Neuronal stem cell (in vitro differentiated cells): ENCODE results near the gene INSR.

Experiments used
- DNase-seq: peaks from one replicate; pipeline ENCODE4 v3.0.0-alpha.2; 2013; ENCODE audit warnings: low spot score
- H2AFZ ChIP-seq: one replicate; pipeline ENCODE4 v1.6.1; 2013; ENCODE audit warnings: mild to moderate bottlenecking, low read length, inconsistent platforms
- H2AK5ac ChIP-seq: 2 replicates; pipeline ENCODE4 v1.6.1; 2013; ENCODE audit warnings: low read depth, mild to moderate bottlenecking, inconsistent platforms, low read length, moderate library complexity, mixed read lengths
- H2BK120ac ChIP-seq: 2 replicates; pipeline ENCODE4 v1.6.1; 2013; ENCODE audit warnings: low read depth, mild to moderate bottlenecking, inconsistent platforms, low read length, moderate library complexity, mixed read lengths
- H2BK12ac ChIP-seq: one replicate; pipeline ENCODE4 v1.6.1; 2013; ENCODE audit warnings: low read length, inconsistent platforms
- H2BK15ac ChIP-seq: 2 replicates; pipeline ENCODE4 v1.6.1; 2013; ENCODE audit warnings: mild to moderate bottlenecking, low read length, inconsistent platforms, mixed read lengths
- H2BK5ac ChIP-seq: one replicate; pipeline ENCODE4 v1.6.1; 2013; ENCODE audit warnings: inconsistent platforms, mild to moderate bottlenecking, low read length, moderate library complexity
- H3K14ac ChIP-seq: one replicate; pipeline ENCODE4 v1.6.1; 2013; ENCODE audit warnings: low read length, inconsistent platforms
- H3K18ac ChIP-seq: 2 replicates; pipeline ENCODE4 v1.6.1; 2013; ENCODE audit warnings: low read length, inconsistent platforms
- H3K23ac ChIP-seq: 2 replicates; pipeline ENCODE4 v1.6.1; 2013; ENCODE audit warnings: low read depth, mild to moderate bottlenecking, mixed read lengths, low read length, inconsistent platforms; ENCODE audit not compliant: poor library complexity
- H3K27ac ChIP-seq: replicated peaks from 3 replicates; pipeline ENCODE4 v1.5.1; 2013; ENCODE audit warnings: low read length, inconsistent platforms
- H3K27me3 ChIP-seq, 3 experiments: 2 replicates each; pipeline ENCODE4 v1.6.1; 2013; ENCODE audit warnings: low read length in 3 of 3, mild to moderate bottlenecking in 2 of 3, inconsistent platforms in 1 of 3, low read depth in 1 of 3, mixed read lengths in 1 of 3, moderate library complexity in 1 of 3; ENCODE audit not compliant: control insufficient read depth in 3 of 3, insufficient read depth in 3 of 3
- H3K36me3 ChIP-seq, 2 donors: replicated peaks in 1 of 2; 2 replicates each; pipeline ENCODE4 v1.6.1; 2013; ENCODE audit warnings: low read length in 2 of 2; ENCODE audit not compliant: control insufficient read depth in 2 of 2, insufficient read depth in 2 of 2
- H3K4ac ChIP-seq: 2 replicates; pipeline ENCODE4 v1.6.1; 2013; ENCODE audit warnings: inconsistent platforms, mild to moderate bottlenecking, low read length, moderate library complexity
- H3K4me1 ChIP-seq, 2 donors: 1 replicate in 1 of 2; 2 replicates in 1 of 2; pipeline ENCODE4 v1.6.1; 2013; ENCODE audit warnings: low read length in 2 of 2, low read depth in 1 of 2; ENCODE audit not compliant: control insufficient read depth in 2 of 2, insufficient read depth in 1 of 2
- H3K4me2 ChIP-seq: one replicate; pipeline ENCODE4 v1.6.1; 2013; ENCODE audit warnings: mild to moderate bottlenecking, low read length, inconsistent platforms; ENCODE audit not compliant: insufficient read depth, poor library complexity, severe bottlenecking
- H3K4me3 ChIP-seq, 2 donors: 2 replicates each; pipeline ENCODE4 v1.5.1; 2013; ENCODE audit warnings: low read length in 2 of 2, mild to moderate bottlenecking in 2 of 2, inconsistent platforms in 1 of 2, moderate library complexity in 1 of 2
- H3K79me1 ChIP-seq: one replicate; pipeline ENCODE4 v1.6.1; 2013; ENCODE audit warnings: low read depth, mild to moderate bottlenecking, inconsistent platforms, low read length, moderate library complexity
- H3K9ac ChIP-seq: one replicate; pipeline ENCODE4 v1.6.1; 2013; ENCODE audit warnings: mild to moderate bottlenecking, low read depth, low read length, inconsistent platforms; ENCODE audit not compliant: poor library complexity
- H3K9me3 ChIP-seq, 2 donors: replicated peaks in 1 of 2; 2 replicates each; pipeline versions ENCODE3 to v1.6.1; 2013; ENCODE audit warnings: low read length in 2 of 2, mild to moderate bottlenecking in 2 of 2, inconsistent platforms in 1 of 2, low read depth in 1 of 2, mixed read lengths in 1 of 2, moderate library complexity in 1 of 2; ENCODE audit not compliant: control insufficient read depth in 2 of 2, insufficient read depth in 1 of 2
- H4K8ac ChIP-seq: one replicate; pipeline ENCODE4 v1.6.1; 2013; ENCODE audit warnings: low read depth, mild to moderate bottlenecking, inconsistent platforms, low read length, moderate library complexity
- H4K91ac ChIP-seq: one replicate; pipeline ENCODE4 v1.6.1; 2013; ENCODE audit warnings: low read length, low read depth, mild to moderate bottlenecking, inconsistent platforms; ENCODE audit not compliant: poor library complexity
- WGBS, 2 donors: extraction: QIAGEN DNeasy Blood & Tissue Kit; methylation state at CpG; one replicate each; pipeline ENCODE4 v1.1.7; 2013; ENCODE audit warnings: missing lambda C conversion rate in 2 of 2, mixed read lengths in 1 of 2; ENCODE audit not compliant: insufficient read length in 2 of 2, insufficient replicate concordance in 1 of 2; ENCODE audit errors: extremely low coverage in 2 of 2; 5-methylcytosine and 5-hydroxymethylcytosine counted together

INSR gene

DNA sequence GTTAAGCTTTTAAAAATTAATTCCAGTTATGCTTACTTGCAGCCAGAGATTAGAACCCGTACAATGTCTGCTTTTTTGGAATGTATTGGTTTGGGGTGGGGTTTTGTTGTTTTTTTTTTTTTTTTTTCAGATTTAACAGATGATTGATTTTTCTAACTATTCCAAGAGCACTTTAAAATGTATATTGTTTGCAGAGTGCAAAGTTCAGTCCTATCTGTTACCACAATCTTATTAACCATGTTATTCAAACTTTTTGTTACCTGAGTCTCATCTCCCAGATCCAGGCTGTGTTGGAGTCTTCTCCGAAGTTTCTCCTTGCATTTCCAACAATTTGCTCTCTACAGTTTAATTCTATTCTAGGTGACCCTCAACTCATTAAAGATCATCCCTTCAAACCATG, 91.3 kb downstream of the INSR start:
- WGBS, 2 donors: no CpG with 5 or more reads among the region's 2 CpGs
- Histone ChIP-seq H3K23ac (no peak overlapping the region), H4K8ac (no peak overlapping the region), H2AK5ac (no peak overlapping the region), H3K79me1 (no peaks in the 10 kb centered on the region), H2AFZ (no peak overlapping the region), H2BK15ac (no peak overlapping the region), H3K4me3 (no peak overlapping the region), H3K4me2 (no peak overlapping the region), H4K91ac (no peak overlapping the region), H3K36me3 (peaks cover 0 to 2% of the 10 kb centered on the region in 2 donors), H3K9me3 (no peaks in the 10 kb centered on the region), H3K9ac (no peak overlapping the region), H3K27ac (no peak overlapping the region), H2BK120ac (no peak overlapping the region), H3K4me1 (no peaks in the 10 kb centered on the region), H3K27me3 (no peaks in the 10 kb centered on the region), H3K4ac (no peak overlapping the region), H2BK12ac (no peak overlapping the region), H3K14ac (no peak overlapping the region), H2BK5ac (no peak overlapping the region), H3K18ac (no peak overlapping the region)
- no peak for DNase-seq

DNA sequence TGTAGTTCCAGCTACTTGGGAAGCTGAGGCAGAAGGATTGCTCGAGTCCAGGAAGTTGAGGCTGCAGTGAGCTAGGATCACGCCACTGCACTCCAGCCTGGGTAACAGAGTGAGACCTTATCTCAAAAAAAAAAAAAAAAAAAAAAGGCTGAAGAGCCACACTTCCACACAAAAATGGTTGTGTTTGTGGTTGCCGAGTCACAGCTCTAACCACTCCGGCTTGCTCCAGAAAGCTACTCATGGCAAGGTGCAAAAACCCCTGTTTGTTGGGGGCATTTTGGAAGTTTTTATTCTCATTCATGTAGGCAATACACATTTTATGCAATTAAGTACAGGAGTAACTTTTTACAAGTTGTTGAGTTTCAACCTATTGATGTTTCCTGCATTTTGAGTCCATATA, 93.5 kb downstream of the INSR start:
- no peak for DNase-seq
- no peak overlapping the region for H2AFZ ChIP-seq
- H2BK120ac ChIP-seq: no peak overlapping the region
- no peak overlapping the region for H3K4me2 ChIP-seq
- no CpG with 5 or more reads among the region's 4 CpGs for WGBS, 2 donors
- H3K4me1 ChIP-seq: peaks cover 0 to 2% of the 10 kb centered on the region in 2 donors
- peaks cover 0 to under 1% of the 10 kb centered on the region in 2 donors for H3K36me3 ChIP-seq
- H3K14ac ChIP-seq: no peak overlapping the region
- peaks cover 2% of the 10 kb centered on the region for H3K79me1 ChIP-seq
- H3K18ac ChIP-seq: no peak overlapping the region
- H3K4ac ChIP-seq: no peak overlapping the region
- no peak overlapping the region for H3K4me3 ChIP-seq
- H4K8ac ChIP-seq: no peak overlapping the region
- no peak overlapping the region for H3K23ac ChIP-seq
- no peak overlapping the region for H4K91ac ChIP-seq
- no peaks in the 10 kb centered on the region for H3K27me3 ChIP-seq
- H3K9me3 ChIP-seq: no peaks in the 10 kb centered on the region
- H2BK5ac ChIP-seq: no peak overlapping the region
- H2BK12ac ChIP-seq: no peak overlapping the region
- H2AK5ac ChIP-seq: no peak overlapping the region
- no peak overlapping the region for H2BK15ac ChIP-seq
- no peak overlapping the region for H3K27ac ChIP-seq
- no peak overlapping the region for H3K9ac ChIP-seq

DNA sequence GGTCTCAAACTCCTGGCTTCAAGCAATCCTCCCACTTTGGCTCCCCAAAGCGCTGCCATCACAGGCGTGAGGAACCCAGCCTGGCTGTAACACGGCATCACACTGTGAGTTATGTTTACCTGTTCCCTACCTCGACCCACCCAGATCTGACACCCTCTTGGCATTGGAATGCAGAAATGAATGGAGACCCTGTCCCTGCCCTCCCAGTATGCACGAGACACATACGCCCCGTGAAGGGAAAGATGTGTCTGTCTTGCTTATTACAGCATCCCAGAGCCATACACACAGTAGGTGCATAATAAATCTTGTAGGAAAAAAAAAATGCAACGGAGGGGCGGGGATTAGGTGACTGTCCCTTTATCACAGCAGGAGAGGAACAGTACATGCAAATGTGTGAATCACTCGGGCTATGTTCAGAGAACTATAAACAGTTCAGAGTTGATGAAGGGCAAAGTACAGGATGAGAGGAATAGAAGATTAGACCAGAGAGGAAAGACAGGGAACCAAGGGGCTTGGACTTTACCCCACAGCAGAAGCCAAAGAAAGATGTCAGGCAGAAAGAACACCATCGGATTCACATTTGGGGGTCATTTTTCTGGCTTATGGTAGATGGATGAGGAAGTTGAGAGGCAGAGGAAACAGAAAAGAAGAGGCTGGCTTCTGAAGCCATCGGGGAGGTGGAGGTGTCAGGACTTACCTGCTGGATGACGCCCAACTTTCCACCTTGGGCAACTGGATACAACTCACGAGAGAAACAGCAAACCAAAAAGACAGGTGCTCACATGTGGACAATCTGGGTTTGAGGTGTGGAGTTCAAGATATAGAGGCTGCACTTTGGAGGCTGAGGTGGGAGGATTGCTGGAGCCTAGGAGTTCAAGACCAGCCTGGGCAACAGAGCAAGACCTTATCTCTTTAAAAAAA, 94.3 kb downstream of the INSR start:
- no peak overlapping the region for H3K4me2 ChIP-seq
- H3K4me1 ChIP-seq: peaks cover 0 to 2% of the 10 kb centered on the region in 2 donors
- no peak overlapping the region for H2BK12ac ChIP-seq
- no peak overlapping the region for H3K9ac ChIP-seq
- no peak overlapping the region for H3K4ac ChIP-seq
- H3K18ac ChIP-seq: no peak overlapping the region
- no peak overlapping the region for H2BK5ac ChIP-seq
- H3K27me3 ChIP-seq: no peaks in the 10 kb centered on the region
- H4K8ac ChIP-seq: no peak overlapping the region
- no peak overlapping the region for H2AK5ac ChIP-seq
- no peaks in the 10 kb centered on the region for H3K36me3 ChIP-seq
- no peak overlapping the region for H2AFZ ChIP-seq
- no peak overlapping the region for H4K91ac ChIP-seq
- no peak overlapping the region for H2BK15ac ChIP-seq
- H2BK120ac ChIP-seq: no peak overlapping the region
- DNase-seq: no peak
- H3K79me1 ChIP-seq: peaks cover 2% of the 10 kb centered on the region
- H3K4me3 ChIP-seq: no peak overlapping the region
- no peak overlapping the region for H3K27ac ChIP-seq
- no peaks in the 10 kb centered on the region for H3K9me3 ChIP-seq
- no CpG with 5 or more reads among the region's 14 CpGs for WGBS, 2 donors
- no peak overlapping the region for H3K14ac ChIP-seq
- no peak overlapping the region for H3K23ac ChIP-seq

DNA sequence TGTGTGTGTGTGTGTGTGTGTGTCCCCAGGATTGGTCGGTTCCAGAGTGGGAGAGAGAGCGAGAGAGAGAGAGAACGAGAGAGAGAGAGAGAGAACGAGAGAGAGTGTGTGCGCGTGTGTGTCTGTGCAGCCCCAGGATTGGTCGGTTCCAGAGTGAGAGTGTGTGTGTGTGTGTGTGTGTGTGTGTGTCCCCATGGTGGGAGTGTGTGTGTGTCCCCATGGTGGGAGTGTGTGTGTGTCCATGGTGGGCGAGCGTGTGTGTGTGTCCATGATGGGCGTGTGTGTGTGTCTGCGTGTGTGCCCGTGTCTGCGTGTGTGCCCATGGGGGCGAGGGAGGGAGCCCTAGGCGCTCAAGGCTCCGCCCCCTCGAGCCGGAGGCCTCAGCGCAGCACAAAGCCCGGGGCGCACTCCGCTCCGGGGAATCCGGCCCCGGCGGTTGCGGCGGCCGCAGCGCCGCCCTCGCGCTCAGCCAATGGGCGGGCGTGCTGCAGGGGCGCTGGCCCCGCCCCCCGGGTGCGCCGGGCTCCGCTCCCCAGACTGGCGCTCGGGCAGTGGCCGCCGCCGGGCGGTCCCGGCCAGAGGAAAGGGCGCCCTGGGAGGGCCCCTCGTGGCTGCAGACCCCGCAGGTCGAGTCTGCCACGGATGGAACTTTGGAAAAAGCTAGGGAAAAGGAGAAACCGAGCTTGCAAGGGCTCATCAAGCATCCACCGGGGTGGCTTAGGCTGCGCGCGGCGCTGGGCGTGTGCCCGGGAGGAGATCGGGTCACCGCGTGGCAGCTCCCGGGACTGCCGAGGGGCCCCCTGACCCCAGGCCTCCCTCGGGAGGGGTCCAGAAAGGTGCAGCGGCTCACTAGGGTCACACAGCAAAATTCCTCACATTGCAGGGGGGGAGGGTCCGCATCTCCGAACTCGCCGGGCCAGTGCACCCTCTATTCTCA, 96.2 kb downstream of the INSR start:
- no peak overlapping the region for H2BK120ac ChIP-seq
- no peak overlapping the region for H3K4ac ChIP-seq
- no peak overlapping the region for H4K91ac ChIP-seq
- peak overlapping the region; percentile 84 for H2BK12ac ChIP-seq
- H3K4me2 ChIP-seq: peak overlapping the region; percentile 84
- peak overlapping the region; percentile 83 for H3K27ac ChIP-seq
- no CpG with 5 or more reads among the region's 72 CpGs for WGBS, 2 donors
- peak overlapping the region; percentile 11 for H2BK15ac ChIP-seq
- peak overlapping the region; percentile 83 for H3K9ac ChIP-seq
- no peak overlapping the region for H2AK5ac ChIP-seq
- no peak overlapping the region for H3K14ac ChIP-seq
- H3K4me1 ChIP-seq: peaks cover 0 to 2% of the 10 kb centered on the region in 2 donors
- H3K27me3 ChIP-seq: no peaks in the 10 kb centered on the region
- no peaks in the 10 kb centered on the region for H3K9me3 ChIP-seq
- DNase-seq: peak; percentile 92
- peak overlapping the region; percentile 80 for H3K23ac ChIP-seq
- no peaks in the 10 kb centered on the region for H3K36me3 ChIP-seq
- H2BK5ac ChIP-seq: no peak overlapping the region
- peaks cover 2% of the 10 kb centered on the region for H3K79me1 ChIP-seq
- no peak overlapping the region for H4K8ac ChIP-seq
- H3K4me3 ChIP-seq: peak overlapping the region; percentile 65 to 93
- peak overlapping the region; percentile 92 for H3K18ac ChIP-seq
- H2AFZ ChIP-seq: peak overlapping the region; percentile 98
